ENCODE measurements around the gene TMEM223.
"Not testable (repeated sequence)": the region's sequence is repeated elsewhere in the genome, so short reads cannot be mapped to it uniquely, and the experiment has no call there.

Gene TMEM223, protein sequence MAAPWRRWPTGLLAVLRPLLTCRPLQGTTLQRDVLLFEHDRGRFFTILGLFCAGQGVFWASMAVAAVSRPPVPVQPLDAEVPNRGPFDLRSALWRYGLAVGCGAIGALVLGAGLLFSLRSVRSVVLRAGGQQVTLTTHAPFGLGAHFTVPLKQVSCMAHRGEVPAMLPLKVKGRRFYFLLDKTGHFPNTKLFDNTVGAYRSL

DNA sequence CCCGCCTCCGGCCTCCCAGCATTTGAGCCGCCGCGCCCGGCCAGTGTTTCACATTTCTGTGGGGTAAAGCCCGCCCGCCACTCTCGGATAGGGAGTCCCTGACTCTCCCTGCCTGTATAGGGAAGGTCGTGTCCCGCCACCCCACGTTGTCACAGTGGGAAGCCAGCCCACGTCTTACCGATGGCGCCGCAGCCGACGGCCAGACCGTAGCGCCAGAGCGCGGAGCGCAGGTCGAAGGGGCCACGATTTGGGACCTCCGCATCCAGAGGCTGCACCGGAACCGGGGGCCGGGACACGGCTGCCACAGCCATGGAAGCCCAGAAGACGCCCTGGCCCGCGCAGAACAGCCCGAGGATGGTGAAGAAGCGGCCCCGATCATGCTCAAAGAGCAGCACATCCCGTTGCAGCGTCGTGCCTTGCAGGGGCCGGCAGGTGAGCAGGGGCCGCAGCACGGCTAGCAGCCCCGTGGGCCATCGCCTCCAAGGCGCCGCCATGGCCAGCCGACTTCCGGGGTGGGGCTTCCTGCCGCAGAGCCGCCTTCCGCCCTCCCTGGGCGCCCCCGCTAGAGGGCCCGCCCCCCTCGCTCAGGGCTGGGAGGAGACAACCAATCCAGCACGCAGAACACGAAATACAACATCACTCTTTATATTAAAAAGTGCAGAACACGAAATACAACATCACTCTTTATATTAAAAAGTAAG lies at the start of gene TMEM223:
TSS of gene TMEM223 (minus strand) at position 506 of the 701 bp plus-strand sequence. CDS start at position 494, 12 bp downstream.
- DNase-seq (ENCODE audit: low read depth in 1 of 2, low spot score in 1 of 2) = peak; percentile 80 to 89

DNA sequence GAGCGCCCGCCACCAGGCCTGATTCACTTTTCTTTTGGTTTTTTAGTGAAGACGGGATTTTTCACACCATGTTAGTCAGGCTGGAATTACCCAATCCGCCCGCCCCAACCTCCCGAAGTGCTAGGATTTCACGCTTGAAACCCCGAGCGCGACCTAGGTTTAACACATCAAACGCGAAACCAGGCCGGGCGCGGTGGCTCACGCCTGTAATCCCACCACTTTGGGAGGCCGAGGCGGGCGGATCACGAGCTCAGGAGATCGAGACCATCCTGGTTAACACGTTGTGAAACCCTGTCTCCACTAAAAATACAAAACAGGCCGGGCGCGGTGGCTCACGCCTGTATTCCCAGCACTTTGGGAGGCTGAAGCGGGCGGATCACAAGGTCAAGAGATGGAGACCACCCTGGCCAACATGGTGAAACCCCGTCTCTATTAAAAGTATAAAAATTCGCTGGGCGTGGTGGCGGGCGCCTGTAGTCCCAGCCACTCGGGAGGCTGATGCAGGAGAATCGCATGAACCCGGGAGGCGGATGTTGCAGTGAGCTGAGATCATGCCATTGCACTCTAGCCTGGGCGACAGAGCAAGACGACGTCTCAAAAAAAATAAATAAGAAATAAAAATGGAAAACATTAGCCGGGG lies 49.0 kb upstream of the TMEM223 start:
- DNase-seq (ENCODE audit: low read depth in 1 of 2, low spot score in 1 of 2) = peak; percentile 49 to 75

DNA sequence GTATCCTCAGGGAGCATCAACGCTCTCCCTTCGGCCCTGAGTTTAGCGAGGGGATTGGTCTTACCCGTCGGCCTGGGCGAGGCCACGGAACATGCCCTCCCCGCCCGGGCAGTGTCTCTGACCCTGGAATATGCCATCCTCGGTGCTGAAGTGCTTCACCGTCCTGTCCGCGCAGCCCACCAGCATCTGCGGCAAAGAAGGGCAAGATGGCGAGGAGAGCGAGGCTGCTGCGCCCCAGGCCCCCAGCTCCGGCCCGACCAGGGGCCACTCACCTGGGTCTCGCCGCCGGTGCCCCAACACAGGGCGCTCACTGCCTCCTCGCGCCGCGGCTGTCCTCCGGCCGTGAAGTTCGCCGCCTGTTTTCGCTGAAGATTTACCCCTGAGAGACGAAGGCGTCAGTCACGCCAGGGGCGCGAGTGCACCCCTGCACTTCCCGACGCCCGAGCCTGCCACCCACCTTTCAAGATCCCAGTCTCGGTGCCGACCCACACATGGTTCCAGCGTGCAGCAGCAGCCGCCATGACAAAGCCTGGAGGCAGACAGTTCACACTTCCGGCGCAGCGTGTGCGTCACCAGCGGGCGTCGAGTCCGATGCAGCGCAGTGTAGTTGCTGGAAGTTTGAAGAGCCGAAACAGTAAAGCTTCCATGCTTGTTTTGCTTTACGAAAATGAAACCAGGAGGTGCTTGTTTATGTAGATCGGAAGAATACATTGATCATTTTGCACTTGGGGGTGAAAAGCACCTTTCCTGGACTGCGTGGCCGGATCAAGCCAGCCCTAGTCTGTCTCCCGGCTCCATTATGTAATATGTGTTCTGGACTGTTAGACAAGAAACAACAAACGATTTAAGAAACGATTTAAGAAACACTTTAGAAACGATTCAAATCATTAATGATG lies 47.5 kb upstream of the TMEM223 start, which contains the start of gene WDR74:
TSS of gene WDR74 (minus strand) at position 541 of the 896 bp plus-strand sequence. CDS start at position 521, 20 bp downstream.
- peak; percentile 71 to 78 for DNase-seq (ENCODE audit: low read depth in 1 of 2, low spot score in 1 of 2)

DNA sequence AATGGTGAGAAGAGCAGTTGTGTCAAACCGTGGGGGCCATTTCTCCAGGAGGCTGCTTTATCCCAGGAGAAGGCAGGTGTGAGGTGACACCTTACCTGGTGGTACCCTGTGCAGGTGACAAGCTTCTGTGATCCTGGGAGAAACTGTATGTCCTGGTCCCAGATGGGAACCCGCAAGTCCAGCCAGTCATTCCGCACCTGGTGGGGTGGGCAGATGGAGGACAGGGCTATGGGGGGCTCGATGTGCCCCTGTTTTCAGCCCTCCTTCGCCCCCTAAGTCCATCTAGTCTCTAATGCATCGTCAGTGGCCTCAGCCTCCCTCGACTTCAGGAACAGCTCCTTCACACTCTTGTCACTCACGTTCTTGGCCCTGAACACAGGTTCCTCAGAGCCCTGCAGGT lies 43.5 kb upstream of the TMEM223 start:
- DNase-seq (ENCODE audit: low read depth in 1 of 2, low spot score in 1 of 2) = no peak

DNA sequence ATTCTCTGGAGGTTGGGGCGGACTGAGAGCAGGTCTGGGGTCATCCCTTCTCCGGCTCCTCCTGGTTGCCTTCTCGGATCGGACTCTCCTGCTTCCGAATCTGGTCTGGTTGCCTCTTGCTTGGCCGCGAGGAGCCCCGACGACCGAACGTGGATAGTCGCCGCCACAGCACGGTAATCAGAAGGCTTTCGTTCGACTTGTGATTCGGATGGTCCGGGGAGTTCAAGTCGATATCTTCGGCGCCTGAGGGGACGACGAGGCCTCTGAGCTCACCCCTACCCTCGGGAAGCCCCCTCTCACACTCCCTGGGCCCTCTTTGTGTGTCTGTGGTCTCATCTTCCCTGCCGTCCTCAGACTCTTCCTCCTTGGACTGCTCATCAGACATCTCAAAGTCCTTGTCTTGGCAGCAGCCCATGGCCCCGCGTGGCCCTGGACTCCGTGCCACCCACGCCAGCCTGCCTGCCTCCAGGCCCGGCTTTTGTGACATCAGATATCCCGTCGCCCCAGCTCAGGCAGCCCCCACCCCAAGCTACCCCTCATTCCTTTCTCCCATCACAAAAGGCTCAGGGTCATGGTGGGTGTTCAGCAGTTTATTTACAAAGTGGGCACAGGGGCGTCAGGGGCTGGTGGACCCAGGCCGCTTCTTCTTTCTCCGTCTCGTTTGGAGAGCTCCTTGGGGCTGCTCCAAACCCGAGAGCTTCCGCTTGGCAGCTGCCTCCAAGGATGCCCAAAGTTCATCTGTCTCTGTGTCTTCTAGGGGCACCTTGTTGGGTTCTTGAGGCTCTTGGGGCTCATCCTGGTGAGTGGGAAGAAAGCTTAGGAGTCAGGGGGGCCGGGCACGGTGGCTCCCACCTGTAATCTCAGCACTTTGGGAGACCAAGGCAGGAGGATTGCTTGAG lies 40.8 kb upstream of the TMEM223 start, which contains the start of gene TEX54:
TSS of gene TEX54 (minus strand) at position 506 of the 899 bp plus-strand sequence.
- peak in 1 of 2 donors; percentile 27 for DNase-seq (ENCODE audit: low read depth in 1 of 2, low spot score in 1 of 2)

DNA sequence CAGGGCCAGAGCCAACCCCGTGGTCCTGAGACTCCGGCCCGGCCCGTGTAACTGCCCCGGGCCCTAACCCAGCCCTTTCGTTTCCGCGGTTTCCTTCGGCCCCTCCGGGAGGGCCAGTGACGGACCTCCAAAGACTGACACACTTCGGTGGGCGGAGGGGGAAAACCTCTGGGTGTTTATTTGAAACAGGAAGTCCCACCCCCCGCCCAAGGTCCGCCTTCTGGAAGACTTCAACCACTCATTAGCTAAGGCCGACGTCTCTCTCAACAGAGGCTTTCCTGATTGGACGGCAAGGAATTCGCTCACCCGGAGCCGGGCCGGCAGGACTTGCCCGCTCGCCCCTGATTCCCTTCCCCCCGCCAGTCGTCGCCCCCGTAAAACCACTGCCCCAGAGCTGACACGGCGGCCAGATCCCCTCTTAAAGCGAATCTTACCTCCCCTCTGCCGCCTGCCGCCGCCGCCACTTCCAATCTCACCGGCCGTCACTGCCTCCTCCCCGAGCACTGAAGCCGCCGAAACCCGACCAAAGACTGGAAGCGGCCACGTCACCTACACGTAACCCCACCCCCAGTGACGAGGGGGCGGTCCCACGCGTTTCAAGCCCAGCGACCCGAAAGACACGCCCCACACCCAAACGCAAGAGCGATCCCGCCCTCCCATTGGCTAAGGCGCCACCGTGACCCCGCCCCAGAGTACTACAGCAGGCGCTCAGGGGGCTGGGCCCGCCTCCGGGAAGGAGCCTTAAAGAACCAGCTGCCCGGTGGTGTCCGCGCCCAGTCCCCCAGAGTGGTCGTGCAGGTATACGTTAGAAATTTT lies 39.9 kb upstream of the TMEM223 start, which contains the start of gene STX5:
TSS of gene STX5 (minus strand) at position 532 of the 816 bp plus-strand sequence. CDS start 808 bp downstream, outside the sequence.
- DNase-seq (ENCODE audit: low read depth in 1 of 2, low spot score in 1 of 2) = peak; percentile 99

DNA sequence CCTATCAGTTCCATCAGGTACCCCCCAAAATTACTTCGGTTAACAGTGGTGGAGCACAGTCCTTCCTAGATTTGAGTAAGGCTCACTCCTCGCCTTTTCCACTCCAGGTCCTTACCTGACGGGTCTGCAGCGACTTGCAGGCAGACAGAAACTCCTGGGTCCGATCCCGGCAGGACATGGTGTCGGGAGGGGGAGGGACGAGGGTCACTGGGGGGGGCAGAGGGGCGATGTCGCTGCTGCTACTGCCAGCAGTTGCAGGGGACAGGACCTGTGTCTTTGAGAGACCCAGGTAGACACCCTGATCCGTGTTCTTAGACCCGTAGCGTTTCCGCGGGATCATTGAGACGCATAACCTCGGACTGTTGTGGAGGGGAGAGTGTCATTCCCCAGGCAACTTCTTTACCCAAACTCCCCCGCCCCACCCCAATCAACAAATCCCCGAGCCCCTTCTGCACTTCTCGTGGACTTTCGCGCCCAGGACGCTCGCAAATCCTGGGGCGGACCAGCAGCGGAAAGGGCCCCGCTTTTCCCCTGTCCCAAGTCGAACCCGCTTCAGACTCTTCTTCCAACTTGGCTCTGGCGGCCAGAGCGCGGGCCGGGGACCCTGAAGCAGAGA lies 39.2 kb upstream of the TMEM223 start:
- DNase-seq (ENCODE audit: low read depth in 1 of 2, low spot score in 1 of 2) = no peak

DNA sequence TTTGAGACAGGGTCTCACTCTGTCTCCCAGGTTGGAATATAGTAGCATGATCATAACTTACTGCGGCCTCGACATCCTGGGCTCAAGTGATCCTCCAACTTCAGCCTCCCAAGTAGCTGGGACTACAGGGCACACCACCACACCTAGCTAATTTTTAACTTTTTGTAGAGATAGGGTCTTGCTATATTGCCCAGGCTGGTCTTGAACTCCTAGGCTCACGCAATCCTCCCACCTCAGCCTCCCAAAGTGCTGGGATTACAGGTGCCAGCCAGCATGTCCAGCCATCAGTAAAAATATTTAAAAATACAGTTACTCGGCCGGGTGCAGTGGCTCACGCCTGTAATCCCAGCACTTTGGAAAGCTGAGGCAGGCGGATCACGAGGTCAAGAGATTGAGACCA lies 36.3 kb upstream of the TMEM223 start:
- DNase-seq (ENCODE audit: low read depth in 1 of 2, low spot score in 1 of 2) = not testable (repeated sequence)

DNA sequence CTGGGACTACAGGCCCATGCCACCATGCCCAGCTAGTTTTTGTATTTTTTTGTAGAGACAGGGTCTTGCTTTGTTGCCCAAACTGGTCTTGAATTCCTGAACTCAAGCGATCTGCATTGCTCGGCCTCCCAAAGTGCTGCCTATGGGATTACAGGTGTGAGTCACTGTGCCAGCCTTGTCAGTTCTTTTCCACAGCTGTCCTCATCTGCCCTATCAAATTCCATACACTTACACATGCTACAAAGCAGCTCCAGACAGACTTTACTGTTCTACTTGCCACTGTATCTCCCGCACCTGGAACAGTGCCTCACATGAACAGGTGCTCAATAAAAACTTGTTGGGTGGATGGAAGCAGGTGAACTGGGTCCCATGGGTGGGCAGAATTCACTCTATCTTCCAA lies 31.9 kb upstream of the TMEM223 start:
- no peak for DNase-seq (ENCODE audit: low read depth in 1 of 2, low spot score in 1 of 2)

DNA sequence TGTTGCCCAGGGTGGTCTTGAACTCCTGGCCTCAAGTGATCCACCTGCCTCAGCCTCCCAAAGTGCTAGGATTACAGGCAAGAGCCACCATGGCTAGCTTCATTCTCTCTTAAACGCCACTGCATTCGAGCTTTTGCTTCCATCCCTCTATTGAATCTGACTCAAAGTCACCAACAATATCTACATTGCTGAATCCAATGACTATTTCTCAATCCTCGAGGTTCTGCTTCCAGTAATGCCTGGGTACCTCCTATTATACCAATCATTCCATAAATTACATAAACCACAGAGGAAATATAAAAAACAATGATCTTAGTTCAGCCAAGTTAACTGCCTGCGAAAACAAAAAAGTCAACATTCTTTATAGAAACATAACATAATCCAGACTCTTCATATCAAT lies 25.3 kb upstream of the TMEM223 start:
- no peak for DNase-seq (ENCODE audit: low read depth in 1 of 2, low spot score in 1 of 2)

DNA sequence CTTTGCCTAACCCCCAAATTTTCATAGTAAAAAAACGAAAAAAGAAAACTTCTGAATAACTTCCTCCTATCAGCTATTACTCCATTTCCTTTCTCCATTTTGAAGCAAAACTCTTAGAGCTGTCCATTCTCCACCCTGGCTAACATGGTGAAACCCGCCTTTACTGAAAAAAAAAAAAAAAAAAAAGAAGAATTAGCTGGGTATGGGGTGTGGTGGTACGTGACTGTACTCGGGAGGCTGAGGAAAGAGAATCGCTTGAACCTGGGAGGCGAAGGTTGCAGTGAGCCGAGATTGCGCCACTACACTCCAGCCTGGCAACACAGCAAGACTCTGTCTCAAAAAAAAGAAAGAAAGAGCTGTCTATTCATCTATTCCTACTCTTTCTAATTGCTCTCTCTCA lies 24.8 kb upstream of the TMEM223 start:
- DNase-seq (ENCODE audit: low read depth in 1 of 2, low spot score in 1 of 2) = no peak

DNA sequence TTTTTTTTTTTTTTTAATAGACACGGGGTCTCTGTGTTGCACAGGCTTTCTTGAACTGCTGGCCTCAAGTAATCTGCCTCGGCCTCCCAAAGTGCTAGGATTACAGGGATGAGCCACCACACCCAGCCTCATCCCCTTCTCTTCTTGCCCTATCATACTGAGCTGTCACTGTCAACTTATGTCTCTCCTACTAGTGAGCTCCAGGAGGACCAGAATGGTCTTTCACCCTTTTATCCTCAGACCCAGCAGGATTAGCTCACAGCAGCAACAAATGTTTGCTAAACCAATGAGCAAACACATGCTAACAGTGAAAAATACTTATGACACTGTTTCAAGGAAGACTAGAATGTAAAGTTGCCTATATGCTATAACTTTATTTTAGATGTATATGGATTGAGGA lies 19.9 kb upstream of the TMEM223 start:
- no peak for DNase-seq (ENCODE audit: low read depth in 1 of 2, low spot score in 1 of 2)

DNA sequence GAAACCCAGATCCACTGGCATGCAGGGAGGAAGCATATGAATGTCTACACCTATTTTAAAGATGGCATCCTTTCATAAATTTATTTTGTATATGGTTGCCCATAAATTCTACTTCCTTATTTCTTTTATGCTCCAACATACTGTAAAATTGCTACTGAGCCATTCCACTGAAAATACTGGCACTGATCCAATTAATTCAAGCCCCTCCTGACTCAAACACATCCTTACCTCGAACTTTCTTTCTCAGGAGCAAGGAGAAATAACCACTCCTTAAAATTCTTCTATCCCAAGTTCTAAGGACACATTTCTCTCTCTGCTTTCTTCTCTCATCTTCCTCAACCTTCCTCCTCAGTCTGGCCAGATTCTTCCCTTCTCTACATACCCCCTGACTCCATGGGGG lies 18.9 kb upstream of the TMEM223 start:
- DNase-seq (ENCODE audit: low read depth in 1 of 2, low spot score in 1 of 2) = no peak

DNA sequence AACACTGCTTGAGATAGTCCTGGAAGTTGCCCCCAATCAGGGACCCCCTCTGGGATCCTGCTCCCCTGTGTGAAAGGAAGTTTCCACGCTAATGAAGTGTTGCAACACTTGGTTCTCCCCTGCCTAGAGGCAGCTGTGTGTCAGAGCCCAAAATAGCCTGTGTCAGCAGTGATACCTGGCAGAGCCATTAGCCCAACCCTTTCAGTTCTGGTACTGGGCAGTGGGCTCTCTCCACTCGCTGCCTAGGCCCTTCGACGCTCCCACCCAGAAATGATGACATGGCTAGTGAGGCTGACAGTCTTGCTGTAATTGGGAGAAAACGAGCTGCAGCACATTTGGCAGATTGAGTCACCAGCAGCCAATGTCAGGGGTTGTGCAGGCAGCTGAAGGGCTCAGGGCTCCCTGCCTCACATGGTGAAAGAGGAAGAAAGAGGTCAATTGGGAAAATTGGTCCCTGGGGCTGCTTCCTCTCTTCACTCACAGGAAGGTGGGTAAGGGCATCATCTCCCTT lies 14.9 kb upstream of the TMEM223 start:
- no peak for DNase-seq (ENCODE audit: low read depth in 1 of 2, low spot score in 1 of 2)

DNA sequence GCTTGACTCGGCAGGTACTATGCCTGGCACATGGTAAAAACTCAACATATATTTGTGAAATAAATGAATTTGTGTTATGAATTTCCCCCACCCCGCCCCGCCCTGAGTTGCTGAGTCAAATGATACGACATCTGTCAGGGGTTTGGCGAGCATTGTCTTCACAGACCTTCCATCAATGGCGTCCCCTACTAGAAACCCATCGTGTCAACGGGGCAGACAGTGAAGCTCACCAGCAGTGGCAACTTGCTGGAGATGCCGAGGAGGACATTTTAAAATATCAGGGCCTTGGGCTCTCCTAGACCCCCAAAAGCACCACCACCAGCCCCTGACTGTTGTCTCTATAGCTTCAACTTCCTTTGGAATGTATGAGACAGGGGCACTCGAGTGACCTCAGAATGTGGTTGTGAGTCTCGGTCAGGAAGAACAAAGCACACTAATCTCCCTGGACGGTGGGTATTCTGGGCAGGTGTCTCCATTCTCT lies 14.2 kb upstream of the TMEM223 start:
- DNase-seq (ENCODE audit: low read depth in 1 of 2, low spot score in 1 of 2) = no peak

DNA sequence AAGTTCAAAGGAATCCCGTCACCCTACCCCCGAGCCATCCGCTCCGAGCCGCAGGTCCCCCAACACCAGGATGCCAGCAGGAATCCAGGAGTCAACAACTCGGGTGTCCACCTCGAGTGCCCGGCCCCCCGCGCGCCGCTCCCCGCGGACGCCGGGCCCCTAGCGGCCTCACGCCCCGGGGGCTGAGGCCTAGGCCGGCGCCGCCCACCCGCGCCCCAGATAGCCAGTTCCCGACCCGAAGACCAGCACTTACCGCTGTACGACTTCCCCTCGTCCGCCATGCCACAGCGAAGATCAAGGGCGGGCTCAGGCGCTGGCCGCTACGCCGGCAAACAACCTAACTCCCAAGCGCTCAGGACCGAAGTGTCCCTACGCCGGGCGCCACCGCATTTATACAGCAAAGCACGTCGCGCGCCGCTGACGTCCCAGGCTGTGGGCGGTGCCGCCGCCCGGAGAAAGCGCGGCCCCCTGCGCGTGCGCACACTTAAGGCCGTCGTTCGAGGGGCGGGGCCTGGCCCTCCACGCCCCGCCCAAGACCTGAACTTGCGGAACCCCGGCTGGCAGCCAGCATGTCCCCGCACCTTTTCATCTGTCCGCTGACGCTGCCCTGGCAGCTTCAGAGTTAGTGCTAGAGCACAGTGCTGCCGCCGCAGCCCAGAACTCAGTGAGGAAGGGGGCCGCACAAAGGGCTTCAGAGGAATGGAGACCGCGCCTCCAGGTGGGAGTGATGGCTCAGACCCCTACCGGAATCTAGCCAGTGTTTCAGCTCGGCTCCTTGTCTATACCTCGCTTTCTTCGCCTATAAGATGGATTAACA lies 13.5 kb upstream of the TMEM223 start, which contains the start of gene NXF1:
TSS of gene NXF1 (minus strand) at position 365 of the 817 bp plus-strand sequence. CDS start at position 281, 84 bp downstream.
- DNase-seq (ENCODE audit: low read depth in 1 of 2, low spot score in 1 of 2) = peak; percentile 96

Data from stimulated activated CD4-positive, alpha-beta T cell treated with anti-CD3 and anti-CD28 coated beads, Interleukin-15, amount 100 ng/mL, for 1 hour (primary cell).